ENCODE results near the gene DLG2. TPM values are rescaled to one million over a fixed set of nuclear protein-coding genes. Genes with fewer than 3 reads are reported as not detected.

DLG2 gene
- total RNA-seq, 1 donor from 2014 or later, result 5.9 TPM

- no peak overlapping the region for H3K4me3 Mint-ChIP-seq
- H3K36me3 Mint-ChIP-seq, result no peaks in the 10 kb centered on the region
- H3K27me3 Mint-ChIP-seq, result no peaks in the 10 kb centered on the region
- TF ChIP-seq CTCF (conservative IDR thresholded peaks at IDR 0.05), result no peak
- H3K4me1 Mint-ChIP-seq (ENCODE audit: unreplicated experiment), result peaks cover 10% of the 10 kb centered on the region
- peaks cover 3% of the 10 kb centered on the region for H3K9me3 Mint-ChIP-seq
- no peak overlapping the region for H3K27ac Mint-ChIP-seq
- DNase-seq (ENCODE audit: extremely low spot score, unreplicated experiment), result no peak
Measured at GRCh38 chr11:83520849-83521248, 2106.3 kb downstream of the DLG2 start.

GRCh38 chr11:83511646-83512045 is 2115.5 kb downstream of the DLG2 start:
- no peak for TF ChIP-seq CTCF (conservative IDR thresholded peaks at IDR 0.05)
- no peaks in the 10 kb centered on the region for H3K36me3 Mint-ChIP-seq
- no peaks in the 10 kb centered on the region for H3K4me1 Mint-ChIP-seq (ENCODE audit: unreplicated experiment)
- H3K4me3 Mint-ChIP-seq, result no peak overlapping the region
- DNase-seq (ENCODE audit: extremely low spot score, unreplicated experiment), result no peak
- no peaks in the 10 kb centered on the region for H3K27me3 Mint-ChIP-seq
- H3K27ac Mint-ChIP-seq, result no peak overlapping the region
- H3K9me3 Mint-ChIP-seq, result peaks cover 3% of the 10 kb centered on the region

GRCh38 chr11:83510530-83511460 is 2116.3 kb downstream of the DLG2 start:
- Mint-ChIP-seq H3K36me3 (no peaks in the 10 kb centered on the region), H3K27ac (peak overlapping the region; percentile 56), H3K4me3 (no peak overlapping the region), H3K27me3 (no peaks in the 10 kb centered on the region), H3K9me3 (no peaks in the 10 kb centered on the region), H3K4me1 (ENCODE audit: unreplicated experiment) (no peaks in the 10 kb centered on the region)
- TF ChIP-seq CTCF (conservative IDR thresholded peaks at IDR 0.05), result no peak
- DNase-seq (ENCODE audit: extremely low spot score, unreplicated experiment), result no peak

GRCh38 chr11:83508804-83509203 is 2118.3 kb downstream of the DLG2 start:
- H3K4me1 Mint-ChIP-seq (ENCODE audit: unreplicated experiment), result no peaks in the 10 kb centered on the region
- no peaks in the 10 kb centered on the region for H3K9me3 Mint-ChIP-seq
- no peak for TF ChIP-seq CTCF (conservative IDR thresholded peaks at IDR 0.05)
- H3K36me3 Mint-ChIP-seq, result no peaks in the 10 kb centered on the region
- H3K27ac Mint-ChIP-seq, result no peak overlapping the region
- H3K4me3 Mint-ChIP-seq, result no peak overlapping the region
- no peak for DNase-seq (ENCODE audit: extremely low spot score, unreplicated experiment)
- no peaks in the 10 kb centered on the region for H3K27me3 Mint-ChIP-seq

GRCh38 chr11:83502041-83502440 is 2125.1 kb downstream of the DLG2 start:
- H3K27me3 Mint-ChIP-seq, result no peaks in the 10 kb centered on the region
- no peak overlapping the region for H3K4me3 Mint-ChIP-seq
- no peak overlapping the region for H3K27ac Mint-ChIP-seq
- no peaks in the 10 kb centered on the region for H3K9me3 Mint-ChIP-seq
- no peak for DNase-seq (ENCODE audit: extremely low spot score, unreplicated experiment)
- no peak for TF ChIP-seq CTCF (conservative IDR thresholded peaks at IDR 0.05)
- H3K36me3 Mint-ChIP-seq, result no peaks in the 10 kb centered on the region
- no peaks in the 10 kb centered on the region for H3K4me1 Mint-ChIP-seq (ENCODE audit: unreplicated experiment)
